ENCODE results near the gene CCS.
A peak's percentile ranks its signal among the peaks of the same experiment; 100 is the strongest.

The CCS gene

DNA sequence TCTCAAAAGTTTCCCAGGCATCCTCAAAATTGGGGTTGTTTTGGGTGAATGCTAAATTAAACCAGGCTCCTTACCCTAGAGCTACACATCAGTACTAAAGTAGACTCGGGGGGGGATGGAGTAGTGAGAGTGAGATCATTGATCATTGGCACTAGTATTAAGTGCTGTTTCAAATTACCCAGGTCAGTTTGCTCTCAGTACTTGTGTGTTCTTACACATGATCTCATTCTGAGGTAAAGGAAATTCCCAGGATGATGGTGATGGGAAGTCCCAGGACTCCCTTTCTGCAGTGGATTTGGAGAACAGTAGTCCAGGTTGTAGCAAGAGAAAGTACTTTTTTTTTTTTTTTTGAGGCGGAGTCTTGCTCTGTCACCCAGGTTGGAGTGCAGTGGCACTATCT, 58.0 kb downstream of the CCS start:
- H3K9me3 ChIP-seq (ENCODE audit: control insufficient read depth, insufficient read depth, low read depth, low read length), result no peaks in the 10 kb centered on the region
- no peak overlapping the region for H3K4me3 ChIP-seq (ENCODE audit: low read depth, low read length)
- CTCF ChIA-PET, result interaction anchor here (0.7 kb wide), 1 partner anchor 299 kb away, joined by 3 read pairs; no protein-coding TSS in a partner anchor
- H3K36me3 ChIP-seq (ENCODE audit: control insufficient read depth in 2 of 2, insufficient read depth in 1 of 2, low read length in 2 of 2), result peaks cover 13 to 53% of the 10 kb centered on the region in 2 experiments
- POLR2A ChIA-PET, result interaction anchor here (5.1 kb wide), 1 partner anchor 13 kb away, joined by 36 read pairs; the partner anchor contains the start of gene RBM4
- no peak overlapping the region for H3K27ac ChIP-seq (ENCODE audit: extremely low read depth, low read depth, low read length)
- H3K4me1 ChIP-seq (ENCODE audit: control insufficient read depth, insufficient read depth, low read length), result no peaks in the 10 kb centered on the region
- TF ChIP-seq SP7 (tag by site-specific recombination; IDR thresholded peaks at IDR 0.05) (0 out of 2 replicates have a peak, but pooled peaks have one; percentile 16), ZNF830 (tag by site-specific recombination; IDR thresholded peaks at IDR 0.05; ENCODE audit: low read depth) (no peak), ZNF324 (tag by site-specific recombination; IDR thresholded peaks at IDR 0.05) (no peak), ZNF121 (tag by site-specific recombination; IDR thresholded peaks at IDR 0.05) (0 out of 2 replicates have a peak, but pooled peaks have one; percentile 3), ZNF155 (tag by site-specific recombination; IDR thresholded peaks at IDR 0.05) (no peak), ZNF529 (tag by site-specific recombination; IDR thresholded peaks at IDR 0.05; ENCODE audit: insufficient replicate concordance) (no peak), SCRT2 (tag by site-specific recombination; IDR thresholded peaks at IDR 0.05) (no peak), PRDM1 (tag by site-specific recombination; IDR thresholded peaks at IDR 0.05) (0 out of 2 replicates have a peak, but pooled peaks have one; percentile 12), MEIS1 (CRISPR knock-in tag; IDR thresholded peaks at IDR 0.05; ENCODE audit: borderline replicate concordance) (no peak), ZIC2 (tag by site-specific recombination; IDR thresholded peaks at IDR 0.05) (no peak), ZNF624 (tag by site-specific recombination; IDR thresholded peaks at IDR 0.05) (no peak), ZNF214 (tag by site-specific recombination; IDR thresholded peaks at IDR 0.05; ENCODE audit: borderline replicate concordance) (no peak), KLF9 (tag by site-specific recombination; IDR thresholded peaks at IDR 0.05; ENCODE audit: low read depth) (no peak), ZNF670 (tag by site-specific recombination; IDR thresholded peaks at IDR 0.05; ENCODE audit: low read depth) (no peak), KLF7 (tag by site-specific recombination; IDR thresholded peaks at IDR 0.05; ENCODE audit: borderline replicate concordance) (no peak), ZNF629 (tag by site-specific recombination; IDR thresholded peaks at IDR 0.05) (peak; percentile 69), ZNF19 (tag by site-specific recombination; IDR thresholded peaks at IDR 0.05; ENCODE audit: low read depth) (no peak), ZNF175 (tag by site-specific recombination; IDR thresholded peaks at IDR 0.05) (no peak), ZNF76 (tag by site-specific recombination; IDR thresholded peaks at IDR 0.05; ENCODE audit: borderline replicate concordance, low read depth) (no peak), ZNF426 (tag by site-specific recombination; IDR thresholded peaks at IDR 0.05) (no peak)
- TF ChIP-seq, protein P1, sequence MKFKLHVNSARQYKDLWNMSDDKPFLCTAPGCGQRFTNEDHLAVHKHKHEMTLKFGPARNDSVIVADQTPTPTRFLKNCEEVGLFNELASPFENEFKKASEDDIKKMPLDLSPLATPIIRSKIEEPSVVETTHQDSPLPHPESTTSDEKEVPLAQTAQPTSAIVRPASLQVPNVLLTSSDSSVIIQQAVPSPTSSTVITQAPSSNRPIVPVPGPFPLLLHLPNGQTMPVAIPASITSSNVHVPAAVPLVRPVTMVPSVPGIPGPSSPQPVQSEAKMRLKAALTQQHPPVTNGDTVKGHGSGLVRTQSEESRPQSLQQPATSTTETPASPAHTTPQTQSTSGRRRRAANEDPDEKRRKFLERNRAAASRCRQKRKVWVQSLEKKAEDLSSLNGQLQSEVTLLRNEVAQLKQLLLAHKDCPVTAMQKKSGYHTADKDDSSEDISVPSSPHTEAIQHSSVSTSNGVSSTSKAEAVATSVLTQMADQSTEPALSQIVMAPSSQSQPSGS (tag by site-specific recombination; IDR thresholded peaks at IDR 0.05; ENCODE audit: low read depth), result peak; percentile 63
- TF ChIP-seq, protein P2, sequence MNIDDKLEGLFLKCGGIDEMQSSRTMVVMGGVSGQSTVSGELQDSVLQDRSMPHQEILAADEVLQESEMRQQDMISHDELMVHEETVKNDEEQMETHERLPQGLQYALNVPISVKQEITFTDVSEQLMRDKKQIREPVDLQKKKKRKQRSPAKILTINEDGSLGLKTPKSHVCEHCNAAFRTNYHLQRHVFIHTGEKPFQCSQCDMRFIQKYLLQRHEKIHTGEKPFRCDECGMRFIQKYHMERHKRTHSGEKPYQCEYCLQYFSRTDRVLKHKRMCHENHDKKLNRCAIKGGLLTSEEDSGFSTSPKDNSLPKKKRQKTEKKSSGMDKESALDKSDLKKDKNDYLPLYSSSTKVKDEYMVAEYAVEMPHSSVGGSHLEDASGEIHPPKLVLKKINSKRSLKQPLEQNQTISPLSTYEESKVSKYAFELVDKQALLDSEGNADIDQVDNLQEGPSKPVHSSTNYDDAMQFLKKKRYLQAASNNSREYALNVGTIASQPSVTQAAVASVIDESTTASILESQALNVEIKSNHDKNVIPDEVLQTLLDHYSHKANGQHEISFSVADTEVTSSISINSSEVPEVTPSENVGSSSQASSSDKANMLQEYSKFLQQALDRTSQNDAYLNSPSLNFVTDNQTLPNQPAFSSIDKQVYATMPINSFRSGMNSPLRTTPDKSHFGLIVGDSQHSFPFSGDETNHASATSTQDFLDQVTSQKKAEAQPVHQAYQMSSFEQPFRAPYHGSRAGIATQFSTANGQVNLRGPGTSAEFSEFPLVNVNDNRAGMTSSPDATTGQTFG (tag by site-specific recombination; IDR thresholded peaks at IDR 0.05; ENCODE audit: borderline replicate concordance), result no peak
- TF ChIP-seq, protein P3, sequence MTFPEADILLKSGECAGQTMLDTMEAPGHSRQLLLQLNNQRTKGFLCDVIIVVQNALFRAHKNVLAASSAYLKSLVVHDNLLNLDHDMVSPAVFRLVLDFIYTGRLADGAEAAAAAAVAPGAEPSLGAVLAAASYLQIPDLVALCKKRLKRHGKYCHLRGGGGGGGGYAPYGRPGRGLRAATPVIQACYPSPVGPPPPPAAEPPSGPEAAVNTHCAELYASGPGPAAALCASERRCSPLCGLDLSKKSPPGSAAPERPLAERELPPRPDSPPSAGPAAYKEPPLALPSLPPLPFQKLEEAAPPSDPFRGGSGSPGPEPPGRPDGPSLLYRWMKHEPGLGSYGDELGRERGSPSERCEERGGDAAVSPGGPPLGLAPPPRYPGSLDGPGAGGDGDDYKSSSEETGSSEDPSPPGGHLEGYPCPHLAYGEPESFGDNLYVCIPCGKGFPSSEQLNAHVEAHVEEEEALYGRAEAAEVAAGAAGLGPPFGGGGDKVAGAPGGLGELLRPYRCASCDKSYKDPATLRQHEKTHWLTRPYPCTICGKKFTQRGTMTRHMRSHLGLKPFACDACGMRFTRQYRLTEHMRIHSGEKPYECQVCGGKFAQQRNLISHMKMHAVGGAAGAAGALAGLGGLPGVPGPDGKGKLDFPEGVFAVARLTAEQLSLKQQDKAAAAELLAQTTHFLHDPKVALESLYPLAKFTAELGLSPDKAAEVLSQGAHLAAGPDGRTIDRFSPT (tag by site-specific recombination; IDR thresholded peaks at IDR 0.05), result 0 out of 2 replicates have a peak, but pooled peaks have one; percentile 36
- TF ChIP-seq, protein P4, sequence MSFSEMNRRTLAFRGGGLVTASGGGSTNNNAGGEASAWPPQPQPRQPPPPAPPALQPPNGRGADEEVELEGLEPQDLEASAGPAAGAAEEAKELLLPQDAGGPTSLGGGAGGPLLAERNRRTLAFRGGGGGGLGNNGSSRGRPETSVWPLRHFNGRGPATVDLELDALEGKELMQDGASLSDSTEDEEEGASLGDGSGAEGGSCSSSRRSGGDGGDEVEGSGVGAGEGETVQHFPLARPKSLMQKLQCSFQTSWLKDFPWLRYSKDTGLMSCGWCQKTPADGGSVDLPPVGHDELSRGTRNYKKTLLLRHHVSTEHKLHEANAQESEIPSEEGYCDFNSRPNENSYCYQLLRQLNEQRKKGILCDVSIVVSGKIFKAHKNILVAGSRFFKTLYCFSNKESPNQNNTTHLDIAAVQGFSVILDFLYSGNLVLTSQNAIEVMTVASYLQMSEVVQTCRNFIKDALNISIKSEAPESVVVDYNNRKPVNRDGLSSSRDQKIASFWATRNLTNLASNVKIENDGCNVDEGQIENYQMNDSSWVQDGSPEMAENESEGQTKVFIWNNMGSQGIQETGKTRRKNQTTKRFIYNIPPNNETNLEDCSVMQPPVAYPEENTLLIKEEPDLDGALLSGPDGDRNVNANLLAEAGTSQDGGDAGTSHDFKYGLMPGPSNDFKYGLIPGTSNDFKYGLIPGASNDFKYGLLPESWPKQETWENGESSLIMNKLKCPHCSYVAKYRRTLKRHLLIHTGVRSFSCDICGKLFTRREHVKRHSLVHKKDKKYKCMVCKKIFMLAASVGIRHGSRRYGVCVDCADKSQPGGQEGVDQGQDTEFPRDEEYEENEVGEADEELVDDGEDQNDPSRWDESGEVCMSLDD (tag by site-specific recombination; IDR thresholded peaks at IDR 0.05), result no peak
- TF ChIP-seq, protein P5, sequence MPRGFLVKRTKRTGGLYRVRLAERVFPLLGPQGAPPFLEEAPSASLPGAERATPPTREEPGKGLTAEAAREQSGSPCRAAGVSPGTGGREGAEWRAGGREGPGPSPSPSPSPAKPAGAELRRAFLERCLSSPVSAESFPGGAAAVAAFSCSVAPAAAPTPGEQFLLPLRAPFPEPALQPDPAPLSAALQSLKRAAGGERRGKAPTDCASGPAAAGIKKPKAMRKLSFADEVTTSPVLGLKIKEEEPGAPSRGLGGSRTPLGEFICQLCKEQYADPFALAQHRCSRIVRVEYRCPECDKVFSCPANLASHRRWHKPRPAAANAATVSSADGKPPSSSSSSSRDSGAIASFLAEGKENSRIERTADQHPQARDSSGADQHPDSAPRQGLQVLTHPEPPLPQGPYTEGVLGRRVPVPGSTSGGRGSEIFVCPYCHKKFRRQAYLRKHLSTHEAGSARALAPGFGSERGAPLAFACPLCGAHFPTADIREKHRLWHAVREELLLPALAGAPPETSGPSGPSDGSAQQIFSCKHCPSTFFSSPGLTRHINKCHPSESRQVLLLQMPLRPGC (tag by site-specific recombination; IDR thresholded peaks at IDR 0.05), result no peak
- TF ChIP-seq, protein P6, sequence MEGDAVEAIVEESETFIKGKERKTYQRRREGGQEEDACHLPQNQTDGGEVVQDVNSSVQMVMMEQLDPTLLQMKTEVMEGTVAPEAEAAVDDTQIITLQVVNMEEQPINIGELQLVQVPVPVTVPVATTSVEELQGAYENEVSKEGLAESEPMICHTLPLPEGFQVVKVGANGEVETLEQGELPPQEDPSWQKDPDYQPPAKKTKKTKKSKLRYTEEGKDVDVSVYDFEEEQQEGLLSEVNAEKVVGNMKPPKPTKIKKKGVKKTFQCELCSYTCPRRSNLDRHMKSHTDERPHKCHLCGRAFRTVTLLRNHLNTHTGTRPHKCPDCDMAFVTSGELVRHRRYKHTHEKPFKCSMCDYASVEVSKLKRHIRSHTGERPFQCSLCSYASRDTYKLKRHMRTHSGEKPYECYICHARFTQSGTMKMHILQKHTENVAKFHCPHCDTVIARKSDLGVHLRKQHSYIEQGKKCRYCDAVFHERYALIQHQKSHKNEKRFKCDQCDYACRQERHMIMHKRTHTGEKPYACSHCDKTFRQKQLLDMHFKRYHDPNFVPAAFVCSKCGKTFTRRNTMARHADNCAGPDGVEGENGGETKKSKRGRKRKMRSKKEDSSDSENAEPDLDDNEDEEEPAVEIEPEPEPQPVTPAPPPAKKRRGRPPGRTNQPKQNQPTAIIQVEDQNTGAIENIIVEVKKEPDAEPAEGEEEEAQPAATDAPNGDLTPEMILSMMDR (tag by site-specific recombination; IDR thresholded peaks at IDR 0.05), result no peak
